ENCODE data around the gene COPE. TPM values are rescaled to one million over a fixed set of nuclear protein-coding genes. Genes with fewer than 3 reads are reported as not detected.

Gene COPE
- polyA plus RNA-seq, 1 donor from 2014 or later = 397 TPM

- no peak for TF ChIP-seq POLR2AphosphoS5 (IDR thresholded peaks at IDR 0.05)
- TF ChIP-seq MXI1 (conservative IDR thresholded peaks at IDR 0.05; ENCODE audit: poor library complexity, severe bottlenecking) = no peak
- no peak for TF ChIP-seq EP300 (conservative IDR thresholded peaks at IDR 0.05; ENCODE audit: poor library complexity, severe bottlenecking)
- TF ChIP-seq EZH2 (IDR thresholded peaks at IDR 0.05; ENCODE audit: borderline replicate concordance, insufficient read depth, low read length, poor library complexity, severe bottlenecking) = no peak
- no peak for TF ChIP-seq CTCF (IDR thresholded peaks at IDR 0.05; ENCODE audit: poor library complexity, severe bottlenecking)
- no peak for TF ChIP-seq REST (IDR thresholded peaks at IDR 0.05; ENCODE audit: borderline replicate concordance)
- no peak for TF ChIP-seq SMC3 (conservative IDR thresholded peaks at IDR 0.05; ENCODE audit: poor library complexity)
- TF ChIP-seq RAD21 (conservative IDR thresholded peaks at IDR 0.05) = no peak
- no peak for TF ChIP-seq TAF1 (IDR thresholded peaks at IDR 0.05; ENCODE audit: low read depth)
- no peaks in the 10 kb centered on the region for H3K9me2 ChIP-seq (ENCODE audit: insufficient read depth, low read length)
- no peaks in the 10 kb centered on the region for H3F3A ChIP-seq (ENCODE audit: insufficient read depth, low read length, poor library complexity, severe bottlenecking)
- no peaks in the 10 kb centered on the region for H3K79me2 ChIP-seq (replicated peaks; ENCODE audit: insufficient read depth, low read length)
- H3K9ac ChIP-seq (ENCODE audit: low read length) = no peak overlapping the region
- H3K27me3 ChIP-seq (ENCODE audit: insufficient read depth, low read depth, low read length) = no peaks in the 10 kb centered on the region
- H3K4me3 ChIP-seq (ENCODE audit: low read length) = no peak overlapping the region
- no peak overlapping the region for H3K4me2 ChIP-seq (ENCODE audit: low read length)
- no peaks in the 10 kb centered on the region for H4K20me1 ChIP-seq (ENCODE audit: insufficient read depth)
- H3K9me3 ChIP-seq (ENCODE audit: low read length) = no peaks in the 10 kb centered on the region
- no peak overlapping the region for H2AFZ ChIP-seq (ENCODE audit: low read depth, low read length)
- no peak overlapping the region for H3K27ac ChIP-seq (ENCODE audit: low read length)
- no peaks in the 10 kb centered on the region for H3K36me3 ChIP-seq (ENCODE audit: insufficient read depth, low read length)
These were observed 27.7 kb upstream of the COPE start for GRCh38 chr19:18946918-18947317.

- TF ChIP-seq SMC3 (conservative IDR thresholded peaks at IDR 0.05; ENCODE audit: poor library complexity) = no peak
- TF ChIP-seq TAF1 (IDR thresholded peaks at IDR 0.05; ENCODE audit: low read depth) = no peak
- no peak for TF ChIP-seq REST (IDR thresholded peaks at IDR 0.05; ENCODE audit: borderline replicate concordance)
- TF ChIP-seq MXI1 (conservative IDR thresholded peaks at IDR 0.05; ENCODE audit: poor library complexity, severe bottlenecking) = no peak
- TF ChIP-seq EZH2 (IDR thresholded peaks at IDR 0.05; ENCODE audit: borderline replicate concordance, insufficient read depth, low read length, poor library complexity, severe bottlenecking) = no peak
- no peak for TF ChIP-seq POLR2AphosphoS5 (IDR thresholded peaks at IDR 0.05)
- TF ChIP-seq EP300 (conservative IDR thresholded peaks at IDR 0.05; ENCODE audit: poor library complexity, severe bottlenecking) = no peak
- TF ChIP-seq RAD21 (conservative IDR thresholded peaks at IDR 0.05) = no peak
These were observed 27.1 kb upstream of the COPE start for GRCh38 chr19:18946335-18946734.

More at GRCh38 chr19:18946335-18946734, 27.1 kb upstream of the COPE start:
- Histone ChIP-seq H3K4me2 (ENCODE audit: low read length) (no peak overlapping the region), H3K9me3 (ENCODE audit: low read length) (no peaks in the 10 kb centered on the region), H3K27me3 (ENCODE audit: insufficient read depth, low read depth, low read length) (no peaks in the 10 kb centered on the region), H3K27ac (ENCODE audit: low read length) (no peak overlapping the region), H2AFZ (ENCODE audit: low read depth, low read length) (no peak overlapping the region), H4K20me1 (ENCODE audit: insufficient read depth) (no peaks in the 10 kb centered on the region), H3K9ac (ENCODE audit: low read length) (no peak overlapping the region), H3K36me3 (ENCODE audit: insufficient read depth, low read length) (no peaks in the 10 kb centered on the region), H3K9me2 (ENCODE audit: insufficient read depth, low read length) (no peaks in the 10 kb centered on the region), H3K79me2 (replicated peaks; ENCODE audit: insufficient read depth, low read length) (no peaks in the 10 kb centered on the region), H3K4me3 (ENCODE audit: low read length) (no peak overlapping the region), H3F3A (ENCODE audit: insufficient read depth, low read length, poor library complexity, severe bottlenecking) (no peaks in the 10 kb centered on the region)
